ENCODE data around the gene ATP2B2. TPM values are rescaled to one million over a fixed set of nuclear protein-coding genes. Genes with fewer than 3 reads are reported as not detected.

Gene ATP2B2
- total RNA-seq, 4 donors from 2014 or later: 0.29 to 9.5 (median 4.4) TPM

DNA sequence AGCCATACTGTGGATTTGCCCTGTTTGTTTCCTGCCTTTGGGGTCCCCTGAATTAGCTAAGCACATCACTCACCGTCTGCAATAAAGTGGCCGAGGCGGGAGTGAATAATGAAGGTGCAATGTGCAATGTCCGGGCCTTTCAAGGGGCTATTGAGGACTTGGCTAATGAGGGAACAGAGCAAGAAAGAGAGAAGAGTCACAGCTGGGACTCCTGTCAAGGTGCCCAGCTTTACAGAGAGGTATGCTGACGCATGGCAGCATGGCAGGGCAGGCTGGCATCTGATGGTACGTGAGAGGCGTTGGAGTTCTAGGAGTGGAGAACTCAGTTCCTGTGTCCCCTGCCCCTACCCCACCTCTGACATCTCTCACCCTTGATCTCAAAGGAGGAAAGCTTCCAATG, 13.8 kb upstream of the ATP2B2 start:
- H3K4me1 ChIP-seq: no peaks in the 10 kb centered on the region
- no peak for DNase-seq
- H3K9me3 ChIP-seq: no peaks in the 10 kb centered on the region
- H3K4me3 ChIP-seq: no peak overlapping the region
- no peak overlapping the region for H3K27ac ChIP-seq
- intact Hi-C loops (cut with DNase I; ENCODE audit: low total_unique reads): no loop called here
- no peaks in the 10 kb centered on the region for H3K36me3 ChIP-seq
- TF ChIP-seq, protein P1, sequence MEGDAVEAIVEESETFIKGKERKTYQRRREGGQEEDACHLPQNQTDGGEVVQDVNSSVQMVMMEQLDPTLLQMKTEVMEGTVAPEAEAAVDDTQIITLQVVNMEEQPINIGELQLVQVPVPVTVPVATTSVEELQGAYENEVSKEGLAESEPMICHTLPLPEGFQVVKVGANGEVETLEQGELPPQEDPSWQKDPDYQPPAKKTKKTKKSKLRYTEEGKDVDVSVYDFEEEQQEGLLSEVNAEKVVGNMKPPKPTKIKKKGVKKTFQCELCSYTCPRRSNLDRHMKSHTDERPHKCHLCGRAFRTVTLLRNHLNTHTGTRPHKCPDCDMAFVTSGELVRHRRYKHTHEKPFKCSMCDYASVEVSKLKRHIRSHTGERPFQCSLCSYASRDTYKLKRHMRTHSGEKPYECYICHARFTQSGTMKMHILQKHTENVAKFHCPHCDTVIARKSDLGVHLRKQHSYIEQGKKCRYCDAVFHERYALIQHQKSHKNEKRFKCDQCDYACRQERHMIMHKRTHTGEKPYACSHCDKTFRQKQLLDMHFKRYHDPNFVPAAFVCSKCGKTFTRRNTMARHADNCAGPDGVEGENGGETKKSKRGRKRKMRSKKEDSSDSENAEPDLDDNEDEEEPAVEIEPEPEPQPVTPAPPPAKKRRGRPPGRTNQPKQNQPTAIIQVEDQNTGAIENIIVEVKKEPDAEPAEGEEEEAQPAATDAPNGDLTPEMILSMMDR (IDR thresholded peaks at IDR 0.05): no peak
- TF ChIP-seq POLR2A (IDR thresholded peaks at IDR 0.05): no peak
- no peaks in the 10 kb centered on the region for H3K27me3 ChIP-seq

DNA sequence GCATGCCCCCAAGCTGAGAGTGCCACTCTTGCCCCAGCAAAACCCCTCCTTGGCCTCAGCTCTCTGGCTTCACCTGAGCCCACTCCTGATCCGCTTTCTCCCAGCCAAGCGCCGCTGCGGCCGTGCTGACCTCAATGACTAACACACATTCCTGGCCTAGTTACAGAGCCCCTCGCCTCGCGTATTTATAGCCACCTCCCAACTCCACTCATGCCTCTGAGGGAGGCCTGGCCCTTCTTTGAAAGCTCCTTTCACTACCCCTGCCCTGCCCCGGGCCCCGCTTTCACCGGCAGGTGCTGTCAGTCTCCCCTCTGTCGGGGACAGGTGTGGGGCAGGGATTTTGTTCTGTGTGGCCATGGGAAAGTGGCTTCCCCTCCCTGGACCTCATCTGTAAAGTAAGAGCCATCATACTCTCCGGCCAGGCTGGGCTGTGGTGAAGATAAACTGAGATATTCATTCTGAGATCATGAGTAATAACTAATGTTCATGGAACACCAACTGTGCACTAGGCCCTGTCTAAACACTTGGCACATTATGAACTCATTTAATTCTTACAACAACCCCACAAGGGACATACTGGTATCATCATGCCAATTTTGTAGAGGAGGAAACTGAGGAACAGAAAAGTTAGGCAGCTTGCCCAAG, 13.2 kb upstream of the ATP2B2 start:
- DNase-seq: peak; percentile 13 to 15
- H3K27ac ChIP-seq: no peak overlapping the region
- H3K9me3 ChIP-seq: no peaks in the 10 kb centered on the region
- H3K36me3 ChIP-seq: no peaks in the 10 kb centered on the region
- H3K27me3 ChIP-seq: no peaks in the 10 kb centered on the region
- no peaks in the 10 kb centered on the region for H3K4me1 ChIP-seq
- no peak overlapping the region for H3K4me3 ChIP-seq
- intact Hi-C loops (cut with DNase I; ENCODE audit: low total_unique reads): no loop called here
- TF ChIP-seq, protein P1 (IDR thresholded peaks at IDR 0.05): no peak

DNA sequence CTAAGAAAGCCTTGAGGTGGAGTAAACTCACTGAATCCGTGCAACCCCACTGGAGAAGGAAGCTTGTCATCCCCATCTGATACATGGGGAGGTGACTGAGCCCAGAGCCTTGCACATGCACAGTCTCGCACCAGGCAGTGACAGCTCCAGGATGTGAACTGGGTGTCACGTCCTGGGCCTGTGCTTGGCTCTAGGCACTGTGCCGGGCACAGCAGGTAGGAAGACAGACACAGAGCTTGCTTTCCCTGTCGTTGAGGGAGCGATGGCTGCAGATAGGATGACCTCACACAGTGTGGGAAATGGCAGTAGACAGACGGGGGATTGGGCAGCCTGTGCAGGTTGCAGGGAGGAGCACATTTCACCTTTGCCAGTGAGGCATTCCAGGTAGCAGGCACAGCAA, 12.2 kb upstream of the ATP2B2 start:
- no peak overlapping the region for H3K27ac ChIP-seq
- no peaks in the 10 kb centered on the region for H3K36me3 ChIP-seq
- intact Hi-C loops (cut with DNase I; ENCODE audit: low total_unique reads): no loop called here
- H3K4me1 ChIP-seq: no peaks in the 10 kb centered on the region
- H3K4me3 ChIP-seq: no peak overlapping the region
- DNase-seq: no peak
- H3K9me3 ChIP-seq: no peaks in the 10 kb centered on the region
- no peaks in the 10 kb centered on the region for H3K27me3 ChIP-seq
- TF ChIP-seq, protein P1 (IDR thresholded peaks at IDR 0.05): no peak
- no peak for TF ChIP-seq POLR2A (IDR thresholded peaks at IDR 0.05)

- intact Hi-C loops (cut with DNase I; ENCODE audit: low total_unique reads): no loop called here
- TF ChIP-seq, protein P1 (IDR thresholded peaks at IDR 0.05): no peak
- TF ChIP-seq POLR2A (IDR thresholded peaks at IDR 0.05): no peak
- Histone ChIP-seq H3K4me3 (no peak overlapping the region), H3K9me3 (no peaks in the 10 kb centered on the region), H3K27me3 (no peaks in the 10 kb centered on the region), H3K4me1 (no peaks in the 10 kb centered on the region), H3K36me3 (no peaks in the 10 kb centered on the region), H3K27ac (no peak overlapping the region)
- no peak for DNase-seq
Observed at GRCh38 chr3:10516544-10517452, 11.4 kb upstream of the ATP2B2 start.

GRCh38 chr3:10515884-10516495, 10.6 kb upstream of the ATP2B2 start:
- no peak overlapping the region for H3K4me3 ChIP-seq
- no peaks in the 10 kb centered on the region for H3K9me3 ChIP-seq
- TF ChIP-seq POLR2A (IDR thresholded peaks at IDR 0.05): no peak
- TF ChIP-seq, protein P1 (IDR thresholded peaks at IDR 0.05): no peak
- H3K4me1 ChIP-seq: no peaks in the 10 kb centered on the region
- H3K36me3 ChIP-seq: no peaks in the 10 kb centered on the region
- H3K27me3 ChIP-seq: no peaks in the 10 kb centered on the region
- DNase-seq: no peak
- H3K27ac ChIP-seq: no peak overlapping the region
- intact Hi-C loops (cut with DNase I; ENCODE audit: low total_unique reads): no loop called here

All from uterus (tissue), 4 donors.